ENCODE measurements around the gene DAZAP1. TPM values are rescaled to one million over a fixed set of nuclear protein-coding genes. Genes with fewer than 3 reads are reported as not detected.

DAZAP1 gene
- total RNA-seq, 1 experiment from 2014 or later = 360 TPM

DNA sequence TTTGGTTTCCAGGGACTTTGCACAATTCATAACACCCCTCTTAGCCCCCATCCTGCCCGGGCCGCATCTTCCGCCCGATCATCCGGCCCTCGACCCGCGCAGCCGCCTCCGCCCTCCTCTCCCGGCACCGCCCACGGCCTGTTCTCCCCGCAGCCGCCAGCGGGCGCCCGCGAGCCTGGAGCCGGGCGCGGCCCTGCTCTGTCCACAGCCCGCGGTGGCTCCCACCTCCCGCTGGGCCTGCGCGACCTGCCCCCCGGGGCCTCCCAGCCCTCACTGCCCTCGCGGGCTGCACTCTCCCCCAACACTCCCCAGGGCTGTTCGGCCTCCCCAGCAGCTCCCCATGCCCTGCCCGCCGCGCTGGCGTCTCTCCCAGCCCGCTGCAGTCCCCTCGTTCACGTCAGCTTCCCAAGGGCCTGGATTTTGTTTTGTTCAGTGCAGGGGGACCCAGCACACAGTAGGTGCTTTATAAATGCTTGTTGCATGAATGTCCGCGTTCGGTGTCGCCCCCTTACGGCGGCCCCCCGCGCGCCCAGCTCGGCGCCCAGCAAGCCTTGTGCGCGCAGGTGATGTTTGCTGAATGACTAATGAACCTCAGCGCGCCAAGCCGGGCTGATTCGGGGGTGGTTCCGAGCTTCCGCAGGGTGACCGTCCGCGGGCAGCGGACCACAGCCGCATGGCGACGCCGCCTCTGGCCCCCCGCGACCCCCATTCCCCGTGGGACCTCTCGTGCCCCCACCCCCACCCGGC lies 38.0 kb downstream of the DAZAP1 start (continued):
- TF ChIP-seq ZBTB21 (CRISPR knock-in tag; IDR thresholded peaks at IDR 0.05; ENCODE audit: borderline replicate concordance) (no peak), JUN (CRISPR knock-in tag; IDR thresholded peaks at IDR 0.05) (no peak), SP1 (CRISPR knock-in tag; conservative IDR thresholded peaks at IDR 0.05) (peak; percentile 83), RORB (CRISPR knock-in tag; IDR thresholded peaks at IDR 0.05) (no peak), IRF2 (CRISPR knock-in tag; IDR thresholded peaks at IDR 0.05; ENCODE audit: borderline replicate concordance, low read depth) (no peak), ZNF396 (CRISPR knock-in tag; IDR thresholded peaks at IDR 0.05; ENCODE audit: borderline replicate concordance) (no peak), SOX15 (CRISPR knock-in tag; IDR thresholded peaks at IDR 0.05) (no peak), ATF1 (CRISPR knock-in tag; IDR thresholded peaks at IDR 0.05) (no peak), ZNF232 (CRISPR knock-in tag; IDR thresholded peaks at IDR 0.05) (no peak), FOXJ3 (CRISPR knock-in tag; IDR thresholded peaks at IDR 0.05; ENCODE audit: borderline replicate concordance) (no peak), ZNF416 (CRISPR knock-in tag; IDR thresholded peaks at IDR 0.05) (no peak), MYBL2 (CRISPR knock-in tag; IDR thresholded peaks at IDR 0.05) (peak; percentile 65), NR3C1 (CRISPR knock-in tag; conservative IDR thresholded peaks at IDR 0.05; ENCODE audit: low read depth) (no peak), ZNF219 (CRISPR knock-in tag; IDR thresholded peaks at IDR 0.05; ENCODE audit: borderline replicate concordance) (no peak), ESRRA (CRISPR knock-in tag; IDR thresholded peaks at IDR 0.05; ENCODE audit: borderline replicate concordance) (no peak), TEAD1 (CRISPR knock-in tag; IDR thresholded peaks at IDR 0.05) (no peak; the same call in 1 of the 2 replicates), ZNF423 (CRISPR knock-in tag; IDR thresholded peaks at IDR 0.05) (peak; percentile 48; the same call in 1 of the 2 replicates), JAZF1 (CRISPR knock-in tag; IDR thresholded peaks at IDR 0.05) (no peak)
- TF ChIP-seq, protein P1, sequence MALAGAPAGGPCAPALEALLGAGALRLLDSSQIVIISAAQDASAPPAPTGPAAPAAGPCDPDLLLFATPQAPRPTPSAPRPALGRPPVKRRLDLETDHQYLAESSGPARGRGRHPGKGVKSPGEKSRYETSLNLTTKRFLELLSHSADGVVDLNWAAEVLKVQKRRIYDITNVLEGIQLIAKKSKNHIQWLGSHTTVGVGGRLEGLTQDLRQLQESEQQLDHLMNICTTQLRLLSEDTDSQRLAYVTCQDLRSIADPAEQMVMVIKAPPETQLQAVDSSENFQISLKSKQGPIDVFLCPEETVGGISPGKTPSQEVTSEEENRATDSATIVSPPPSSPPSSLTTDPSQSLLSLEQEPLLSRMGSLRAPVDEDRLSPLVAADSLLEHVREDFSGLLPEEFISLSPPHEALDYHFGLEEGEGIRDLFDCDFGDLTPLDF (CRISPR knock-in tag; IDR thresholded peaks at IDR 0.05) = no peak
- TF ChIP-seq, protein P2, sequence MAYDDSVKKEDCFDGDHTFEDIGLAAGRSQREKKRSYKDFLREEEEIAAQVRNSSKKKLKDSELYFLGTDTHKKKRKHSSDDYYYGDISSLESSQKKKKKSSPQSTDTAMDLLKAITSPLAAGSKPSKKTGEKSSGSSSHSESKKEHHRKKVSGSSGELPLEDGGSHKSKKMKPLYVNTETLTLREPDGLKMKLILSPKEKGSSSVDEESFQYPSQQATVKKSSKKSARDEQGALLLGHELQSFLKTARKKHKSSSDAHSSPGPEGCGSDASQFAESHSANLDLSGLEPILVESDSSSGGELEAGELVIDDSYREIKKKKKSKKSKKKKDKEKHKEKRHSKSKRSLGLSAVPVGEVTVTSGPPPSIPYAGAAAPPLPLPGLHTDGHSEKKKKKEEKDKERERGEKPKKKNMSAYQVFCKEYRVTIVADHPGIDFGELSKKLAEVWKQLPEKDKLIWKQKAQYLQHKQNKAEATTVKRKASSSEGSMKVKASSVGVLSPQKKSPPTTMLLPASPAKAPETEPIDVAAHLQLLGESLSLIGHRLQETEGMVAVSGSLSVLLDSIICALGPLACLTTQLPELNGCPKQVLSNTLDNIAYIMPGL (CRISPR knock-in tag; IDR thresholded peaks at IDR 0.05) = peak; percentile 89
- TF ChIP-seq, protein P3, sequence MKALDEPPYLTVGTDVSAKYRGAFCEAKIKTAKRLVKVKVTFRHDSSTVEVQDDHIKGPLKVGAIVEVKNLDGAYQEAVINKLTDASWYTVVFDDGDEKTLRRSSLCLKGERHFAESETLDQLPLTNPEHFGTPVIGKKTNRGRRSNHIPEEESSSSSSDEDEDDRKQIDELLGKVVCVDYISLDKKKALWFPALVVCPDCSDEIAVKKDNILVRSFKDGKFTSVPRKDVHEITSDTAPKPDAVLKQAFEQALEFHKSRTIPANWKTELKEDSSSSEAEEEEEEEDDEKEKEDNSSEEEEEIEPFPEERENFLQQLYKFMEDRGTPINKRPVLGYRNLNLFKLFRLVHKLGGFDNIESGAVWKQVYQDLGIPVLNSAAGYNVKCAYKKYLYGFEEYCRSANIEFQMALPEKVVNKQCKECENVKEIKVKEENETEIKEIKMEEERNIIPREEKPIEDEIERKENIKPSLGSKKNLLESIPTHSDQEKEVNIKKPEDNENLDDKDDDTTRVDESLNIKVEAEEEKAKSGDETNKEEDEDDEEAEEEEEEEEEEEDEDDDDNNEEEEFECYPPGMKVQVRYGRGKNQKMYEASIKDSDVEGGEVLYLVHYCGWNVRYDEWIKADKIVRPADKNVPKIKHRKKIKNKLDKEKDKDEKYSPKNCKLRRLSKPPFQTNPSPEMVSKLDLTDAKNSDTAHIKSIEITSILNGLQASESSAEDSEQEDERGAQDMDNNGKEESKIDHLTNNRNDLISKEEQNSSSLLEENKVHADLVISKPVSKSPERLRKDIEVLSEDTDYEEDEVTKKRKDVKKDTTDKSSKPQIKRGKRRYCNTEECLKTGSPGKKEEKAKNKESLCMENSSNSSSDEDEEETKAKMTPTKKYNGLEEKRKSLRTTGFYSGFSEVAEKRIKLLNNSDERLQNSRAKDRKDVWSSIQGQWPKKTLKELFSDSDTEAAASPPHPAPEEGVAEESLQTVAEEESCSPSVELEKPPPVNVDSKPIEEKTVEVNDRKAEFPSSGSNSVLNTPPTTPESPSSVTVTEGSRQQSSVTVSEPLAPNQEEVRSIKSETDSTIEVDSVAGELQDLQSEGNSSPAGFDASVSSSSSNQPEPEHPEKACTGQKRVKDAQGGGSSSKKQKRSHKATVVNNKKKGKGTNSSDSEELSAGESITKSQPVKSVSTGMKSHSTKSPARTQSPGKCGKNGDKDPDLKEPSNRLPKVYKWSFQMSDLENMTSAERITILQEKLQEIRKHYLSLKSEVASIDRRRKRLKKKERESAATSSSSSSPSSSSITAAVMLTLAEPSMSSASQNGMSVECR (CRISPR knock-in tag; IDR thresholded peaks at IDR 0.05; ENCODE audit: borderline replicate concordance) = no peak
- TF ChIP-seq, protein P4, sequence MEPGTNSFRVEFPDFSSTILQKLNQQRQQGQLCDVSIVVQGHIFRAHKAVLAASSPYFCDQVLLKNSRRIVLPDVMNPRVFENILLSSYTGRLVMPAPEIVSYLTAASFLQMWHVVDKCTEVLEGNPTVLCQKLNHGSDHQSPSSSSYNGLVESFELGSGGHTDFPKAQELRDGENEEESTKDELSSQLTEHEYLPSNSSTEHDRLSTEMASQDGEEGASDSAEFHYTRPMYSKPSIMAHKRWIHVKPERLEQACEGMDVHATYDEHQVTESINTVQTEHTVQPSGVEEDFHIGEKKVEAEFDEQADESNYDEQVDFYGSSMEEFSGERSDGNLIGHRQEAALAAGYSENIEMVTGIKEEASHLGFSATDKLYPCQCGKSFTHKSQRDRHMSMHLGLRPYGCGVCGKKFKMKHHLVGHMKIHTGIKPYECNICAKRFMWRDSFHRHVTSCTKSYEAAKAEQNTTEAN (CRISPR knock-in tag; IDR thresholded peaks at IDR 0.05) = peak; percentile 62; the same call in 1 of the 2 replicates
- TF ChIP-seq, protein P5, sequence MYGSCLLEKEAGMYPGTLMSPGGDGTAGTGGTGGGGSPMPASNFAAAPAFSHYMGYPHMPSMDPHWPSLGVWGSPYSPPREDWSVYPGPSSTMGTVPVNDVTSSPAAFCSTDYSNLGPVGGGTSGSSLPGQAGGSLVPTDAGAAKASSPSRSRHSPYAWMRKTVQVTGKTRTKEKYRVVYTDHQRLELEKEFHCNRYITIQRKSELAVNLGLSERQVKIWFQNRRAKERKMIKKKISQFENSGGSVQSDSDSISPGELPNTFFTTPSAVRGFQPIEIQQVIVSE (CRISPR knock-in tag; IDR thresholded peaks at IDR 0.05; ENCODE audit: borderline replicate concordance) = no peak
- TF ChIP-seq, protein P6, sequence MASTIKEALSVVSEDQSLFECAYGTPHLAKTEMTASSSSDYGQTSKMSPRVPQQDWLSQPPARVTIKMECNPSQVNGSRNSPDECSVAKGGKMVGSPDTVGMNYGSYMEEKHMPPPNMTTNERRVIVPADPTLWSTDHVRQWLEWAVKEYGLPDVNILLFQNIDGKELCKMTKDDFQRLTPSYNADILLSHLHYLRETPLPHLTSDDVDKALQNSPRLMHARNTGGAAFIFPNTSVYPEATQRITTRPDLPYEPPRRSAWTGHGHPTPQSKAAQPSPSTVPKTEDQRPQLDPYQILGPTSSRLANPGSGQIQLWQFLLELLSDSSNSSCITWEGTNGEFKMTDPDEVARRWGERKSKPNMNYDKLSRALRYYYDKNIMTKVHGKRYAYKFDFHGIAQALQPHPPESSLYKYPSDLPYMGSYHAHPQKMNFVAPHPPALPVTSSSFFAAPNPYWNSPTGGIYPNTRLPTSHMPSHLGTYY (CRISPR knock-in tag; IDR thresholded peaks at IDR 0.05) = no peak
- TF ChIP-seq, protein P7, sequence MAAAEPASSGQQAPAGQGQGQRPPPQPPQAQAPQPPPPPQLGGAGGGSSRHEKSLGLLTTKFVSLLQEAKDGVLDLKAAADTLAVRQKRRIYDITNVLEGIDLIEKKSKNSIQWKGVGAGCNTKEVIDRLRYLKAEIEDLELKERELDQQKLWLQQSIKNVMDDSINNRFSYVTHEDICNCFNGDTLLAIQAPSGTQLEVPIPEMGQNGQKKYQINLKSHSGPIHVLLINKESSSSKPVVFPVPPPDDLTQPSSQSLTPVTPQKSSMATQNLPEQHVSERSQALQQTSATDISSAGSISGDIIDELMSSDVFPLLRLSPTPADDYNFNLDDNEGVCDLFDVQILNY (CRISPR knock-in tag; IDR thresholded peaks at IDR 0.05) = peak; percentile 53; the same call in 1 of the 2 replicates
- TF ChIP-seq, protein P8, sequence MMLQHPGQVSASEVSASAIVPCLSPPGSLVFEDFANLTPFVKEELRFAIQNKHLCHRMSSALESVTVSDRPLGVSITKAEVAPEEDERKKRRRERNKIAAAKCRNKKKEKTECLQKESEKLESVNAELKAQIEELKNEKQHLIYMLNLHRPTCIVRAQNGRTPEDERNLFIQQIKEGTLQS (CRISPR knock-in tag; conservative IDR thresholded peaks at IDR 0.05) = no peak
